ES-I3 (cell line): ENCODE results near the gene NAGK.
"Not testable (repeated sequence)": the region's sequence is repeated elsewhere in the genome, so short reads cannot be mapped to it uniquely, and the experiment has no call there.

Experiments used
- H3K36me3 ChIP-seq: 2 replicates; pipeline ENCODE4 v1.6.1; 2013; ENCODE audit warnings: mild to moderate bottlenecking, low read length, control low read depth, moderate library complexity; ENCODE audit not compliant: insufficient read depth
- H3K4me1 ChIP-seq: 2 replicates; pipeline ENCODE4 v1.6.1; 2013; ENCODE audit warnings: mild to moderate bottlenecking, control low read depth, low read length; ENCODE audit not compliant: insufficient read depth
- H3K9ac ChIP-seq: 2 replicates; pipeline ENCODE4 v1.6.1; 2013; ENCODE audit warnings: low read depth, mild to moderate bottlenecking, low read length, moderate library complexity
- H3K9me3 ChIP-seq: 2 replicates; pipeline ENCODE4 v1.6.1; 2013; ENCODE audit warnings: mild to moderate bottlenecking, low read length, moderate library complexity; ENCODE audit not compliant: control insufficient read depth, insufficient read depth

The NAGK gene

GRCh38 chr2:71082402-71083252 lies 14.2 kb downstream of the NAGK start:
- Histone ChIP-seq H3K36me3 (peaks cover 2% of the 10 kb centered on the region; the same call in 1 of the 2 replicates), H3K9ac (no peak overlapping the region), H3K4me1 (peaks cover 22% of the 10 kb centered on the region), H3K9me3 (no peaks in the 10 kb centered on the region)

- H3K9ac ChIP-seq, H3K9me3 ChIP-seq, H3K36me3 ChIP-seq: not testable (repeated sequence)
- H3K4me1 ChIP-seq = peaks cover 22% of the 10 kb centered on the region
These were observed 14.8 kb downstream of the NAGK start for GRCh38 chr2:71083297-71083696.

GRCh38 chr2:71083752-71084312 lies 15.4 kb downstream of the NAGK start:
- H3K9ac ChIP-seq, H3K9me3 ChIP-seq: not testable (repeated sequence)

GRCh38 chr2:71085325-71086003 lies 17.0 kb downstream of the NAGK start:
- H3K36me3 ChIP-seq, H3K9ac ChIP-seq, H3K9me3 ChIP-seq: not testable (repeated sequence)
- H3K4me1 ChIP-seq = peaks cover 22% of the 10 kb centered on the region

More at GRCh38 chr2:71083752-71084312, 15.4 kb downstream of the NAGK start:
- H3K4me1 ChIP-seq = peaks cover 22% of the 10 kb centered on the region
- not testable (repeated sequence) for H3K36me3 ChIP-seq

- H3K36me3 ChIP-seq, H3K4me1 ChIP-seq, H3K9ac ChIP-seq, H3K9me3 ChIP-seq: not testable (repeated sequence)
These were observed 21.0 kb downstream of the NAGK start for GRCh38 chr2:71089475-71089874.

GRCh38 chr2:71091808-71092207 lies 23.4 kb downstream of the NAGK start:
- H3K36me3 ChIP-seq, H3K4me1 ChIP-seq, H3K9me3 ChIP-seq, H3K9ac ChIP-seq: not testable (repeated sequence)

- not testable (repeated sequence) for H3K4me1 ChIP-seq, H3K9ac ChIP-seq, H3K36me3 ChIP-seq, H3K9me3 ChIP-seq
These were observed 24.2 kb downstream of the NAGK start for GRCh38 chr2:71092491-71093260.

- Histone ChIP-seq H3K4me1 (no peaks in the 10 kb centered on the region), H3K36me3 (no peaks in the 10 kb centered on the region), H3K9ac (no peak overlapping the region), H3K9me3 (no peaks in the 10 kb centered on the region; the same call in 1 of the 2 replicates)
These were observed 31.9 kb downstream of the NAGK start for GRCh38 chr2:71100195-71100964.

GRCh38 chr2:71101656-71102055 lies 33.2 kb downstream of the NAGK start:
- no peaks in the 10 kb centered on the region for H3K36me3 ChIP-seq
- H3K9ac ChIP-seq = no peak overlapping the region
- no peaks in the 10 kb centered on the region for H3K4me1 ChIP-seq
- no peaks in the 10 kb centered on the region; the same call in 1 of the 2 replicates for H3K9me3 ChIP-seq

- Histone ChIP-seq H3K36me3 (no peaks in the 10 kb centered on the region), H3K9ac (no peak overlapping the region), H3K9me3 (no peaks in the 10 kb centered on the region; the same call in 1 of the 2 replicates), H3K4me1 (no peaks in the 10 kb centered on the region)
These were observed 34.7 kb downstream of the NAGK start for GRCh38 chr2:71102981-71103681.

GRCh38 chr2:71103809-71104208 lies 35.4 kb downstream of the NAGK start:
- no peaks in the 10 kb centered on the region for H3K4me1 ChIP-seq
- H3K9me3 ChIP-seq = no peaks in the 10 kb centered on the region; the same call in 1 of the 2 replicates

GRCh38 chr2:71106463-71106862 lies 38.0 kb downstream of the NAGK start:
- not testable (repeated sequence) for H3K4me1 ChIP-seq, H3K36me3 ChIP-seq, H3K9me3 ChIP-seq, H3K9ac ChIP-seq

More at GRCh38 chr2:71103809-71104208, 35.4 kb downstream of the NAGK start:
- H3K36me3 ChIP-seq = no peaks in the 10 kb centered on the region
- no peak overlapping the region for H3K9ac ChIP-seq

- Histone ChIP-seq H3K4me1 (no peaks in the 10 kb centered on the region), H3K36me3 (no peaks in the 10 kb centered on the region), H3K9me3 (no peaks in the 10 kb centered on the region; the same call in 1 of the 2 replicates), H3K9ac (no peak overlapping the region)
These were observed 39.6 kb downstream of the NAGK start for GRCh38 chr2:71108091-71108490.
